GM10266 (cell line): ENCODE data around the gene CDH4.
"Not testable (repeated sequence)": the region's sequence is repeated elsewhere in the genome, so short reads cannot be mapped to it uniquely, and the experiment has no call there.

Source experiments
- DNase-seq: peaks from one replicate; pipeline ENCODE4 v3.0.0; 2012; ENCODE audit errors: extremely low spot score
- CTCF ChIP-seq: IDR thresholded peaks from 2 replicates; pipeline ENCODE4 v1.5.1; 2012; ENCODE audit warnings: mild to moderate bottlenecking, low read depth; ENCODE audit not compliant: control insufficient read depth, insufficient read depth; ENCODE audit errors: missing control alignments

Gene CDH4

GRCh38 chr20:61478611-61479305 lies 226.7 kb downstream of the CDH4 start:
- no peak for DNase-seq
- TF ChIP-seq CTCF: no peak

GRCh38 chr20:61479433-61479832 lies 227.4 kb downstream of the CDH4 start:
- not testable (repeated sequence) for DNase-seq

GRCh38 chr20:61480158-61480825 lies 228.2 kb downstream of the CDH4 start:
- no peak for DNase-seq
- TF ChIP-seq CTCF: no peak

GRCh38 chr20:61482056-61482887 lies 230.2 kb downstream of the CDH4 start:
- TF ChIP-seq CTCF: no peak
- DNase-seq: no peak

- DNase-seq: no peak
- TF ChIP-seq CTCF: no peak
Observed at GRCh38 chr20:61482901-61483300, 230.8 kb downstream of the CDH4 start.

GRCh38 chr20:61483336-61484067 lies 231.4 kb downstream of the CDH4 start:
- no peak for TF ChIP-seq CTCF
- no peak for DNase-seq

- no peak for TF ChIP-seq CTCF
- DNase-seq: no peak
Observed at GRCh38 chr20:61486198-61486597, 234.1 kb downstream of the CDH4 start.
